ENCODE measurements around the gene ACAD9.

The ACAD9 gene

DNA sequence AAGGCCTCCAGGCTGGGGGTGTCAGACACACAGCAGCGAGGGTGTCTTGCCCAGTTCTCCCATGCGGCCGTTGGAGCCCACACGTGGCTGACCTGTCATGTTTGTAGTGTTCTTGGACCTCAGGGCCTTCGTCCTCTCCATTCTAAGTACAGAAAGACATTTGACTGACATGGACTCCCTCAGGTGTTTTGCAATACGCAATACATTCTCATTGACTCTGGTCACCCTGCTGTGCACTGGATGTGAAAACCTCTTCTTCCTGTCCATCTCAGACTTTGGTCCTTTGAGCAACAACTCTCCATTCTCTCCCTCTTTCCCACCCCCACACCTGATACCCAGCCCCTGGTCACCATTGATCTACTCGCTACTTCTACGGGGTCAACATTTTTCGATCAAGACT, 28.9 kb upstream of the ACAD9 start:
- DNase-seq (ENCODE audit: extremely low read depth, low read depth): no peak
- TF ChIP-seq, protein P1, sequence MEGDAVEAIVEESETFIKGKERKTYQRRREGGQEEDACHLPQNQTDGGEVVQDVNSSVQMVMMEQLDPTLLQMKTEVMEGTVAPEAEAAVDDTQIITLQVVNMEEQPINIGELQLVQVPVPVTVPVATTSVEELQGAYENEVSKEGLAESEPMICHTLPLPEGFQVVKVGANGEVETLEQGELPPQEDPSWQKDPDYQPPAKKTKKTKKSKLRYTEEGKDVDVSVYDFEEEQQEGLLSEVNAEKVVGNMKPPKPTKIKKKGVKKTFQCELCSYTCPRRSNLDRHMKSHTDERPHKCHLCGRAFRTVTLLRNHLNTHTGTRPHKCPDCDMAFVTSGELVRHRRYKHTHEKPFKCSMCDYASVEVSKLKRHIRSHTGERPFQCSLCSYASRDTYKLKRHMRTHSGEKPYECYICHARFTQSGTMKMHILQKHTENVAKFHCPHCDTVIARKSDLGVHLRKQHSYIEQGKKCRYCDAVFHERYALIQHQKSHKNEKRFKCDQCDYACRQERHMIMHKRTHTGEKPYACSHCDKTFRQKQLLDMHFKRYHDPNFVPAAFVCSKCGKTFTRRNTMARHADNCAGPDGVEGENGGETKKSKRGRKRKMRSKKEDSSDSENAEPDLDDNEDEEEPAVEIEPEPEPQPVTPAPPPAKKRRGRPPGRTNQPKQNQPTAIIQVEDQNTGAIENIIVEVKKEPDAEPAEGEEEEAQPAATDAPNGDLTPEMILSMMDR (IDR thresholded peaks at IDR 0.05; ENCODE audit: low read depth, low read length, missing control alignments): no peak
- no peak overlapping the region for H3K4me3 ChIP-seq (replicated peaks; ENCODE audit: low read depth, low read length)

DNA sequence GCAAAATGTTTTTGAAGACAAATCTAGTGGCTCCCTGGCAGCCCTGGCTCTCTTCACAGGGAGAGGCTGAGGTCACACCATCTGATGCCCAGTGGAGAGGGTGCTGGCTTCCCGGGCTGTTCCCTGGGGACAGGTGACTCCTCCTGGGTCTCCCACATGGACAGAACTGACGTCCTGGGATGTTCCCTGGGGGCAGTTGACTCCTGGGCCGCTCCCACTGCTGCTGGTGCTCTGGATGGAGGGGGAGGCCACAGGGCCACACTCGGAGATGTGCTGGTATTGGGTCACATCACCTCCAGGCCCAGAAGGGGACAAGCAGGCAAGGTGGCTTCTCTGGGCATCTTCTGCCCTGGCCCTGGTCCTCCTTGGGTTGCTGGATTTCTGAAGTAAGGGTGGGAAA, 27.8 kb upstream of the ACAD9 start:
- DNase-seq (ENCODE audit: extremely low read depth, low read depth): no peak
- TF ChIP-seq, protein P1 (IDR thresholded peaks at IDR 0.05; ENCODE audit: low read depth, low read length, missing control alignments): no peak
- H3K4me3 ChIP-seq (replicated peaks; ENCODE audit: low read depth, low read length): no peak overlapping the region

DNA sequence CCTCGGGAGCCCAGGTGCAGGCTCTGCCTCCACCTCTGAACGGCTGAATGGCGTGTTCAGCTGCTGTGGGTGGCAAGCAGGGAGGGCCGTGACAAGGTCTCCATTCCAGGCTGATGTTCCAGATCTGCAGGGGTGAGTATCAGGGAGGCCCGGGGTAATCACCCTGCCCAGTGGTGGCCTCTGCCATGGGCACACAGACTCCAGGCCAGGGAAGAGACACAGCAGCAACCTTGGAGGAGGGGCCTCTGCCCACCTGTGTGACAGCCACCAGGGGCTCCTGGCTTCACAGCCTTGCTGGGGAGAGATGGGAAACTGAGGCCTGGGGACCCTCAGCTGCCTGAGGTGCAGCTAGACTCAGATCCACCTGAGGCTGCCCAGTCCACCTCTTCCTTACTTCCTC, 25.6 kb upstream of the ACAD9 start:
- TF ChIP-seq, protein P1 (IDR thresholded peaks at IDR 0.05; ENCODE audit: low read depth, low read length, missing control alignments): no peak
- DNase-seq (ENCODE audit: extremely low read depth, low read depth): no peak
- H3K4me3 ChIP-seq (replicated peaks; ENCODE audit: low read depth, low read length): no peak overlapping the region

DNA sequence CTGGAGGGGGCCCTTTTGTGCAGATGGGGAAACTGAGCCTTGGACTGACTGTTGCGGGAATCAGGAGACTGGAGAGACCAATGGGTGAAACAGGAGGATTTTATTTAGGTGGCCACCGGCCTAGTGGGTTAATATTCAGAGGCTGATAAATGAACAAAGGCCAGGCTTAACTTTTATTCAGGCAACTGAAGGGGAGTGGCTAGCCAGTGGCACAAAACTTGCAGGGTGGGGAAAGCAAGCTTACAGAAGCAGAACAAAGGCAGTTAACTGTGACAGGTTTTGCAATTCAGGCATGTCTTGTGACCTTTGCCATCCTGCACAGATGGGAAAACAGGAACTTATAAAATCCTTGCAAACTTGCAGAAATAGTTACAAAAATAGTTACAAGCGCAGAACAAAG, 24.9 kb upstream of the ACAD9 start:
- TF ChIP-seq, protein P1 (IDR thresholded peaks at IDR 0.05; ENCODE audit: low read depth, low read length, missing control alignments): no peak
- H3K4me3 ChIP-seq (replicated peaks; ENCODE audit: low read depth, low read length): no peak overlapping the region
- DNase-seq (ENCODE audit: extremely low read depth, low read depth): no peak

DNA sequence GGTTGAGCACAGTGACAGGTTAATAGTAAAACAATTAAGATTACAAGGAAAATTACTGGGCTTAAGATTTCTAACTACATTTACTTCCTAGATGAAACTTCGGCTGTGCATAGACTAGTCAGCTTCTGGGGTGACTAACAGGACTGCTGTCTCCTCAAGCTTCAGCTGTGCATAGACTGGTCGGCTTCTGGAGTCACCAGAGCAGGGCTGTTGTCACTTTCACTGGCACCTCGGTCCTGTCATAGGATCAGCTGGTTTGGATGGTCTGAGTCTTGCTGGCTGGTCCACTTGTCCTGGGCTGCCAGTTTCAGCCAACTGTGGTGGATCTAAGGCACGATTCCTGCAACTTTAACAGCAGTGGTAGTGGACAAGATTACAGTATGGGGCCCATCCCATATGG, 23.9 kb upstream of the ACAD9 start:
- H3K4me3 ChIP-seq (replicated peaks; ENCODE audit: low read depth, low read length): no peak overlapping the region
- TF ChIP-seq, protein P1 (IDR thresholded peaks at IDR 0.05; ENCODE audit: low read depth, low read length, missing control alignments): no peak
- DNase-seq (ENCODE audit: extremely low read depth, low read depth): no peak

DNA sequence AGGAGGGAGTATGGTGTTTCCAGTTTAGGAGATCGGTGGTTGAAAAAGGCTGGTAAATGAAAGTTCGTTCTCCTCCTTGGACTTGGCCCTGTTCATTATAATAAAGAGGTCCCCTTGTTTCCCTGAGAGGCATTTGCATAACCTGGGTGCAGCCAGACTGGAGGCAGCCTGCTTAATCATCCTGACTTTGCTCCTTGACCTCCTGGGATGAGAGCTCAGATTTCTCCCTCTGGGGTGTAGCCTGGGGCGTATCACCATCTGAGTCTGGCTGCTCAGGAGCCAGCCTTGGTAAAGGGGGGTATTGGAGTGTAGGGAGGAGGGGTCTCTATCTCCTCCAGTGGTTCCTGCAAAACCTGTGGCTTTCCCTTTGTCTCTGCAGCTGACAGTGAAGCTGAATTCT, 21.3 kb upstream of the ACAD9 start:
- H3K4me3 ChIP-seq (replicated peaks; ENCODE audit: low read depth, low read length): no peak overlapping the region
- DNase-seq (ENCODE audit: extremely low read depth, low read depth): no peak
- TF ChIP-seq, protein P1 (IDR thresholded peaks at IDR 0.05; ENCODE audit: low read depth, low read length, missing control alignments): no peak

DNA sequence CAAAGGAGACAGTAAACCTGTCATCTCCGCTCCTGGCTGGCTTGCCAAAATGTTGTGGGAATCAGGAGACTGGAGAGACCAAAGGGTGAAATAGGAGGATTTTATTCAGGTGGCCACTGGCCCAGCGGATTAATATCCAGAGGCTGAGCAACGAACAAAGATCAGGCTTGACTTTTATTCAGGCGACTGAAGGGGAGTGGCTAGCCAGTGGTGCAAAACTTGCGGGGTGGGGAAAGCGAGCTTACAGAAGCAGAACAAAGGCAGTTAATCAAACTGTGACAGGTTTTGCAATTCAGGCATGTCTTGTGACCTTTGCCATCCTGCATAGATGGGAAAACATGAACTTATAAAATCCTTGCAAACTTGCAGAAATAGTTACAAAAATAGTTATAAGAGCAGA, 19.8 kb upstream of the ACAD9 start:
- H3K4me3 ChIP-seq (replicated peaks; ENCODE audit: low read depth, low read length): no peak overlapping the region
- TF ChIP-seq, protein P1 (IDR thresholded peaks at IDR 0.05; ENCODE audit: low read depth, low read length, missing control alignments): no peak
- no peak for DNase-seq (ENCODE audit: extremely low read depth, low read depth)
